NB4 (cell line): ENCODE measurements around the gene MAB21L3.

Experiments
- DNase-seq: peaks from one replicate; pipeline ENCODE4 v3.0.0; 2010; ENCODE audit warnings: low read depth
- H3K4me3 ChIP-seq: one replicate; pipeline ENCODE4 v1.5.1; 2011; ENCODE audit warnings: mild to moderate bottlenecking, low read depth, low read length, moderate library complexity
- MYC ChIP-seq: IDR thresholded peaks from 2 replicates; pipeline ENCODE4 v1.6.1; 2011; ENCODE audit warnings: low read depth, low read length
- POLR2A ChIP-seq: IDR thresholded peaks from 2 replicates; pipeline ENCODE4 v1.6.1; 2011; ENCODE audit warnings: mild to moderate bottlenecking; ENCODE audit not compliant: insufficient read length; ENCODE audit errors: extremely low read depth
- TF ChIP-seq, protein P1 (sequence below): IDR thresholded peaks from one replicate; pipeline ENCODE4 v1.5.1; 2012; ENCODE audit warnings: low read depth, low read length
- TF ChIP-seq, protein P2 (sequence below): IDR thresholded peaks from 2 replicates; pipeline ENCODE4 v1.6.1; 2011; ENCODE audit warnings: low read depth, low read length

Gene MAB21L3

DNA sequence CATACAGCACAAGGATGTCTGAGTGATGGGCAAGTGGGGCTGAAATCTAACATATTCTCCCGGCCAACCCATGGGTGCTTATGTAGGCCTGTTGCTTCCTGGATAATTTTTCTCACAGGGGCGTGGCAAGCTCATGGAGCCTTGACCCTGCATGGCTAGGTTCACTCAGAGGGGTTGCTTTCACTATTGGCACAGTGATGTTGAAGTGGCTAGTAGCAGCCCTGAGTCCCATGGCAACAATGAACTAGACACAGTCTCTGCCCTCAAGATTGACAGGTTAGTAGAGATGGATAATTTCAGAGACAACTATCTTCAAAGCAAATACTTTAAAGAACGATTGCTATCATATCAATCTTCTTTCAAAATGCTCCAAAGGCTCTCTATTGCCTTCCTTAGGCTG, 6.5 kb upstream of the MAB21L3 start:
- no peak for DNase-seq
- TF ChIP-seq, protein P1, sequence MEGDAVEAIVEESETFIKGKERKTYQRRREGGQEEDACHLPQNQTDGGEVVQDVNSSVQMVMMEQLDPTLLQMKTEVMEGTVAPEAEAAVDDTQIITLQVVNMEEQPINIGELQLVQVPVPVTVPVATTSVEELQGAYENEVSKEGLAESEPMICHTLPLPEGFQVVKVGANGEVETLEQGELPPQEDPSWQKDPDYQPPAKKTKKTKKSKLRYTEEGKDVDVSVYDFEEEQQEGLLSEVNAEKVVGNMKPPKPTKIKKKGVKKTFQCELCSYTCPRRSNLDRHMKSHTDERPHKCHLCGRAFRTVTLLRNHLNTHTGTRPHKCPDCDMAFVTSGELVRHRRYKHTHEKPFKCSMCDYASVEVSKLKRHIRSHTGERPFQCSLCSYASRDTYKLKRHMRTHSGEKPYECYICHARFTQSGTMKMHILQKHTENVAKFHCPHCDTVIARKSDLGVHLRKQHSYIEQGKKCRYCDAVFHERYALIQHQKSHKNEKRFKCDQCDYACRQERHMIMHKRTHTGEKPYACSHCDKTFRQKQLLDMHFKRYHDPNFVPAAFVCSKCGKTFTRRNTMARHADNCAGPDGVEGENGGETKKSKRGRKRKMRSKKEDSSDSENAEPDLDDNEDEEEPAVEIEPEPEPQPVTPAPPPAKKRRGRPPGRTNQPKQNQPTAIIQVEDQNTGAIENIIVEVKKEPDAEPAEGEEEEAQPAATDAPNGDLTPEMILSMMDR: no peak
- TF ChIP-seq POLR2A: no peak
- no peak for TF ChIP-seq MYC
- TF ChIP-seq, protein P2, sequence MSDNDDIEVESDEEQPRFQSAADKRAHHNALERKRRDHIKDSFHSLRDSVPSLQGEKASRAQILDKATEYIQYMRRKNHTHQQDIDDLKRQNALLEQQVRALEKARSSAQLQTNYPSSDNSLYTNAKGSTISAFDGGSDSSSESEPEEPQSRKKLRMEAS: no peak
- H3K4me3 ChIP-seq: no peak overlapping the region

DNA sequence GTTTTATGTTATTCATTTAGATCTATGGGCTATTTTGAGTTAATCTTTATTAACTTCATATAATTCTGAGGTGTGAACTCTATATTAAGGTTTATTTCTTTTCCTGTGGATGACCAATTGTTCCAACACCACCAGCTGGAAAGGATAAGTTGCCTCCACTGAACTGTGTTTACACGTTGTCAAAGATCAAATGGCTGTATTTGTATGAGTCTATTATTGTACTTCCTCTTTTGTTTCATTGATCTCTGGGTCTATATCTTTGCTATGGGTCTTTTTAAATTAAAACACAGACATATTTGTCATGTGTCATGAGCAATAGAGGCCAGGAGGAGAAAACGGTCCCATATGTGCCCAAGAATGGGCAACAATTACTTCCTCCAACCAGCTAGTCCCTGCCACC, 5.2 kb upstream of the MAB21L3 start:
- no peak for DNase-seq
- TF ChIP-seq MYC (no peak), POLR2A (no peak)
- TF ChIP-seq, protein P1: no peak
- TF ChIP-seq, protein P2: no peak
- H3K4me3 ChIP-seq: no peak overlapping the region

DNA sequence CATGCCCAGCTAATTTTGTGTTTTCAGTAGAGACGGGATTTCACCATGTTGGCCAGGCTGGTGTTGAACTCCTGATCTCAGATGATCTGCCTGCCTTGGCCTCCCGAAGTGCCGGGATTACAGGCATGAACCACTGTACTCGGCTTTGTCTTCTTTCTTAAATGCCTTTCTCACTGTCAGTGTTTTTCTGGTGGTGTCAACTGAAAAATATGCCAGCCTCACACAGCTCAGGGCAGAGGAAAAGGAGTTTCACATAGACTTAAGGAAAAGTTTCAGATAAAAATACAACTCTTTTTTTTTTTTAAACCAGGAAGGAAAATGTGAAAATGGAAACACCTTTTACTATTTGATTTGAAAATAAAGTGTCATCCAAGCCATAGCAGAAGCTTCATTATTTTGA, 4.6 kb upstream of the MAB21L3 start:
- no peak overlapping the region for H3K4me3 ChIP-seq
- DNase-seq: no peak
- TF ChIP-seq, protein P1: no peak
- no peak for TF ChIP-seq MYC
- TF ChIP-seq, protein P2: no peak

DNA sequence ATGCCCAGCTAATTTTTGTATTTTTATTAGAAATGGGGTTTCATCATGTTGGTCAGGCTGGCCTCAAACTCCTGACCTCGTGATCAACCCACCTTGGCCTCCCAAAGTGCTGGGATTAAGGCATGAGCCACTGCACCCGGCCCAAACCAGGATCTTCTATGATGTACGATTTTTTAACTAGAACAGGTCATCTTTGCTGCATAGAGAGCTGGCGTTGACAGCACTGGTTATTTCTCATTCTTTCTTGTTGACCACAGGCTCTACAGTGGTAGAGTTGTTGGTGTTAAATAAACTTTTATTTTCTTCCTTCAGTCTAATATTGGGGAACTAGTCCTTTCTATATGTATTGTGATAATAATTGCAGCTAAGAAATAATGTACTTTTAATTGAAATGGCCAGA, 3.8 kb upstream of the MAB21L3 start:
- no peak overlapping the region for H3K4me3 ChIP-seq
- DNase-seq: no peak
- TF ChIP-seq, protein P1: no peak
- TF ChIP-seq POLR2A (no peak), MYC (no peak)
- TF ChIP-seq, protein P2: no peak

DNA sequence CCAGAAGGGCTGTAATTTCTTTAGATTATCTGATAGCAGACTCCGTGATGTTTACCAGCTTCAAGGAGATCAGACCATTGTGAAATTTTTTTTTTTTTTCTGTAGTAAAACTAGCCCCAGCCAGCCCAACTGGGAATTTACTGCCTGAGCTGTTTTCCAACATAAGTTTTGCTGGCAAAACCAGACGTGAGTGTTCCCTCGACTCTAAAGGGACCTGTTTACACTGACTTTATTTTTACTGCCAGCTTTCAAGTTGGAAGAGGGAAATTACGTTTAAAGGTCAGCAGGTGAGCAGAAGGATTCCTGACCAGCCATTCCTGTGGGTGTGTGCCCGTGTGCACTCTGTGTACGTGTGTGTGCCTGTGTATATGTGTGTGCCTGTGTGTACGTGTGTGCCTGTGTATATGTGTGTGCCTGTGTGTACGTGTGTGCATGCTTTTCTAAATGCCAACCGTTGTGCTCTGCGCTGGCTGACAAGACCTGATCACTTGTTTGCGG, 374 bp downstream of the MAB21L3 start:
- no peak overlapping the region for H3K4me3 ChIP-seq
- TF ChIP-seq MYC: no peak
- TF ChIP-seq, protein P1: no peak
- no peak for DNase-seq

DNA sequence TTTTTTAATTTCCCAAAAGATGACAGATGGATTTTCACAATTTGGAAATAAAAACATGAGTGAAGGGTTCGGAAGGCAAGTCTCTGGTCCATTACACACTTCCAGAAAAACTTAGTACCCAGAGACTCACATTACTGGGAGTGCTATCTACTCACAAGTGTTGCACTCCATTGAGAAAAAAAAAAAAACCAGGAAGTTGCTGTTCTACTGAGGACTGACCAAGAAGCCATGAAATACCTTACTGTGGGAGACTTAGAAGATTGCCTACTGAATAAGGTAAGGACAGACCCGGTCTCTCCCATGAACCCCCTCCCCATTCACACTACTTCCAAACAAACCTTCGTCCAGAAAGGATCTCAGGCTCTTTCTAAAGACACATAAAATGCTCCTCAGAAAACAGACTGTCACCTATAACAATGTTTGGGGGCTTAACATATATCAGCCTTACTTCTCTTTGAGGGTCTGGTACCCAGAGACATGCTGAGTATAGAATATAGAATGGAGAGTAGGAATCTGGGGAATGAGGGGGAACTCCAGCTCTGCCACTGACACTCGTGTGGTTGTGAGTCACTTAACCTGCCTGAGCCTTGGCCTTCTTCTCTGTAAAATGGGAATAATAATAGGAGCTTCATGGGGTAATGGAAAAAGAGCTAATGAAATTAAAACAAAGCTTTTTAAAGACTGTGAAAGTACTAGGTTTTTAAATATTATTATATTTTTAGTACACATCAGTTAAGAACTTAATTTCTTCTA, 1.4 kb downstream of the MAB21L3 start:
- DNase-seq: no peak
- TF ChIP-seq, protein P1: no peak
- TF ChIP-seq MYC: no peak
- H3K4me3 ChIP-seq: no peak overlapping the region
